GM19025 (cell line): ENCODE data around the gene IL18.
"Not testable (repeated sequence)": the region's sequence is repeated elsewhere in the genome, so short reads cannot be mapped to it uniquely, and the experiment has no call there.

ENCODE experiments used
- ATAC-seq: cut with Tn5 transposase; IDR thresholded peaks from one replicate; pipeline ENCODE4 v1.9.1; 2021; ENCODE audit warnings: mild to moderate bottlenecking, low read depth, moderate library complexity; ENCODE audit not compliant: unreplicated experiment

The IL18 gene

GRCh38 chr11:112172362-112172994, 8.6 kb upstream of the IL18 start:
- no peak for ATAC-seq

DNA sequence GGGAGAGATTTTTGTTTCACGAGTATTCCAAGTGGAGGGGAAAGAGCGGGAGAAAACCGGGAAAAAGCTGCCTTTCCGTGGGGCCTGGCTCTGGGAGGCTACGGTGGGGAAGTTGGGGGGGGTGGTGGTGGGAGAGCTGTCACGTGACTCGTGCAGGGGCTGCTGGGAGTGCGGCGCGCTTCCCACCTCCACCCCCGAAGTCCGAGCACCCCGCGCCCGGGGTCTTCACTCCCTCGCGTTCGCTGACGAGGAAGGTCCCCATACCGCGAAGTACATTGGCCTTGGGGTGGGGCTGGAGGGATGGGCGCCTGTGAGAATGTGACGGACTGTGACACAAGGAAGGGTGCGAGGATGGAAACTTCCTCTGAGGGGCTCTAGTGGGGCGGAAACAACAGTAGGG, 3.3 kb upstream of the IL18 start, which contains the start of gene TEX12:
Gene TEX12 (plus strand): TSS at position 228 of the 400 bp plus-strand sequence. CDS start 1,897 bp downstream, outside the sequence.
- no peak for ATAC-seq

GRCh38 chr11:112166562-112166961, 2.7 kb upstream of the IL18 start:
- no peak for ATAC-seq

- ATAC-seq = no peak
Measured at GRCh38 chr11:112165049-112165448, 1.2 kb upstream of the IL18 start.

GRCh38 chr11:112162761-112163546, 940 bp downstream of the IL18 start:
- no peak for ATAC-seq

- ATAC-seq = not testable (repeated sequence)
Measured at GRCh38 chr11:112162200-112162599, 1.7 kb downstream of the IL18 start.

DNA sequence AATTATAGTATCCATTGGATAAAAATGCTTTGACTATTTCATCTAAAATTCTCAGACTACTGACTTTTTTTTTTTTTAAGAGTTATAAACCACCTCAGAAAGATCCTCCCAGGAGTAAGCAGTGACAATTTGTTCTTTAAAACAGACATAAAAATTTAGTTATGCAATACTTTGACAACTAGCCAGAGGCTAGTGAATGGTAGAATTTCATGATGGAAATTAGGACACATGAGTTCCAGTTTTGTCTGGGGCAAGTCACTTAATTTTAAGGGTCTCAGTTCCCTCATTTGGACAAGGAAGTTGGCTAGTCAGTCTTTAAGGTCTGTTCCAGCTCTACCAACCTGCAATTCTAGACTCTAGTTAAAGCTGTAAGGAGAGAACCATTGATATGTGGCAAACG, 2.9 kb downstream of the IL18 start:
- no peak for ATAC-seq

GRCh38 chr11:112160091-112160848, 3.6 kb downstream of the IL18 start:
- no peak for ATAC-seq

GRCh38 chr11:112159098-112160065, 4.5 kb downstream of the IL18 start:
- no peak for ATAC-seq

DNA sequence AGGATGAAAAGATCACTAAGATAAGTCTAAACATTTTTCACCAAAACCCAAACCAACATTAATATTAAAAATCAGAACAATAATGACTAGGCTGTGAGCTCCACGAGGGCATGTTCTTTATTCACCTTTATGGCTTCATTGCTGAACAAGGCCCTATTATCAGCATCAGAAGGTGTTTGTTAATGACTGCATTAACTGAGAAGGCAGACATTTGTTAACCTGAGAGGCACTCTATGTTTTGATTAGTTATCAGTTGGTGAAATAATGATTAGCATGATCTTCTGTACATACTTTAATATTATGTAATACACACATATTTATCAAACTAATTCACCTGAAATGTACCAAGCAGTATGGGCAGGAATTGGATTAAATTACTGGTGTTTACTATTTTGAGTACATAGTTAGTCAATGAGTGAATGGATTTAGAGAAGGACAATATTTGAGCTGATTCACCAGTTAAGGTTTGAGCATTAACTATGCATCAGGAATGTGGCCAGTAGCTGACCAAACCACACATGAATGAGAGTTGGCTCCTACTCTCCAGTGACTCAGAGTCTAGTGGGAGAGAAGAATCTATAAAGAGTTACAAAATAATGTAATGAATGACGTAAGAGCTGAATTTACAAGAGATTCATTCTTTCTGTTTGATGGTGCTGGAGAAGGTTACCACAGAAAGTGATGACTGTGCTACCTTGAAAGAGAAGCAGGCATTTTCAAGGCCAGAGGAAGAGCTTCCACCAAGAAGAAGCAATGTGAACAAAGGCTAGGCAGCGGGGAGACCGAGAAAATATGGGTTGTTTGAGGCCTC, 6.7 kb downstream of the IL18 start:
- no peak for ATAC-seq

DNA sequence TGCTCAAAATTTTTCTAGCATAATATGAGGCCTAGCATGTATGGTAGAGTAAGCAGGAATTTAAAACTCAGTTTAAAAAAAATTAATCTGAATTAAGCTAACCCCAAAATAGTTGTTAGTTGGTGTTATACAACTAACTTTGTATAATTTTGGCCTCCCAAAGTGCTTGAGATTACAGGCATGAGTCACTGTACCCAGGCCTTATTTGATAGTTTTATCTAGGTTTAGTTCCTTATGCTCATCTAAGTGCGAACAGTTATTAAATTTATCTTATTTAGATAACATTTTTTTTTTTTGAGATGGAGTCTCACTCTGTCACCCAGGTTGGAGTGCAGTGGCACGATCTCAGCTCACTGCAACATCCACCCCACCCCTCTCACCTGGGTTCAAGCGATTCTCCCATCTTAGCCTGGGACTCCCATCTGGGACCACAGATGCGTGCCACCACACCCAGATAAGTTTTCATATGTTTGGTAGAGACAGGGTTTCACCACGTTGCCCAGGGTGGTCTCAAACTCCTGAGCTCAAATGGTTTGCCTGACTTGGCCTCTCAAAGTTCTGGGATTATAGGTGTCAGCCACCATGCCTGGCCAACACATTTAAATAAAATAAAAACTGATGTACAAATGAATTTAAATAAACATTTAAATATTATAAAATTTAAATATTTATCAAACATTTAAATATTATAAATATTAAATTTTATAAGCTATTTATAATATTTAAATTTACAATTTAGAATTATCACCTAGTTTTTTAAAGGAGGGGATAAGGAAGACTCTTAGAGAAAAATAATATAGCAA, 7.5 kb downstream of the IL18 start:
- no peak for ATAC-seq

DNA sequence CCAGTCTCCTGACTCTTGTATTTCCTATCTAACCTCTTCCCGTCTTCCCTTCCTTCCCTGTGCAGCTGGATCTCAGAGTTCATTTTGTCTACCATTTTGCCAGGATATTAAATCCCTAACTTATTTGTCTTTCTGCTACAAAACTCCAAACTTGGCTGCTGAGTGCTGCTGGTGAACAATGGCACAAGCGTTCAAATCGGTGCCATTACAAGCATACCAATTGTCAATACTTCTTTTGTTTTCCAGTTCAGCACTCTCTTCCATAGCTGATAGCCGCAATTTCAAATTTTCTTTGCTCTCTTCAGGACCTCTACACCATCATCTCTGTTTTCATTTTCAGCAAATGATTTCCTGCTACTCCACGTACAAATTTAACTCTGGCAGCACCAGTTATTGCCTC, 13.4 kb downstream of the IL18 start:
- no peak for ATAC-seq

DNA sequence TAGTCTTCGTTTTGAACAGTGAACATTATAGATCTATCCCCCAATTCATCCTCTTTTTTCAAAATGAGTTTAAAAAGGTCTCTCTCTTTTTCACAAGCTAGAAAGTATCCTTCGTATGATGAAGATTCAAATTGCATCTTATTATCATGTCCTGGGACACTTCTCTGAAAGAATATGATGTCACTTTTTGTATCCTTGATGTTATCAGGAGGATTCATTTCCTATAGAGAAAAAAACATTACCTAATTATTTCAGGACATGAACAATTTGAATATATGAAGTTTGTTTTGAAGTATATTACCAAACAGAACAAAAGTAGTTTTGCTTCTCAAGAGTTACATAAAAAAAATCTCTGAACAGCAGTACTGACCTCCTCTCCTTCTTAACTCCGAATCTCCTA, 20.3 kb downstream of the IL18 start:
- no peak for ATAC-seq

DNA sequence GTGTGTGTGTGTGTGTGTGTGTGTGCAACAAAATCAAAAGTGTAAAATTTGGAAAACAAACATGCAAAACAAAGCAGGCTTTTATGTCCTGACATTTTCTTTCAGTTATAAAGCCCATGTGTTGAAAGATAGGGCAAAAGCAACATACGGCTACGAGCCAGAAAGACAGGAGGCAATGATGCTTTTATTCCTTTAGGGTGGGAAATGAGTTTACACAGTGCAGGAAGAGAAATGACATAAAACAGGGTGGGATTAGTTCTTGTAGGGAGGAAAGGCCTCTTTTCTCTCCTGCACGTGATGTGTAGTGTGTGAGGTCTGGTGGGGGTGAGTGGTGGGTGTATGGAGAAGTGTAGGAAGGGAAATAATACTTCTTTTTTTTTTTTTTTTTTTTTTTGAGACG, 29.4 kb downstream of the IL18 start:
- ATAC-seq = no peak

DNA sequence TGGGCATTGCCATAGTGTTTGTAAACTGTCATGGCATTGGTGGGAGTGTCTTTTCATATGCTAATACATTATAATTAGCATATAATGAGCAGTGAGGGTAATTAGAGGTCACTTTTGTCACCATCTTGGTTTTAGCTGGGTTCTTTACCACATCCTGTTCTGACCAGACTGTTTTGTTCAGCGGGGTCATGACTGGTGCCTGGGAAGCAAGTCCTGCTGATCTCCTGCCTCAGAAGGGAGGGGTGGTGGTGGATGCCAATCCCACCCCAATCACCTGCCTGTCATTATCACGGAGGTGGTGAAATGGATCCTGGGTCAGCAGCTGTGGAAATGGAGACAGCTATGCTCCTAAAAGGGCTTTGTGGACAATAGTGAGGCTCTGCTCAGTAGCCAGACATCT, 31.2 kb downstream of the IL18 start:
- no peak for ATAC-seq

- no peak for ATAC-seq
Measured at GRCh38 chr11:112129656-112130055, 34.2 kb downstream of the IL18 start.

DNA sequence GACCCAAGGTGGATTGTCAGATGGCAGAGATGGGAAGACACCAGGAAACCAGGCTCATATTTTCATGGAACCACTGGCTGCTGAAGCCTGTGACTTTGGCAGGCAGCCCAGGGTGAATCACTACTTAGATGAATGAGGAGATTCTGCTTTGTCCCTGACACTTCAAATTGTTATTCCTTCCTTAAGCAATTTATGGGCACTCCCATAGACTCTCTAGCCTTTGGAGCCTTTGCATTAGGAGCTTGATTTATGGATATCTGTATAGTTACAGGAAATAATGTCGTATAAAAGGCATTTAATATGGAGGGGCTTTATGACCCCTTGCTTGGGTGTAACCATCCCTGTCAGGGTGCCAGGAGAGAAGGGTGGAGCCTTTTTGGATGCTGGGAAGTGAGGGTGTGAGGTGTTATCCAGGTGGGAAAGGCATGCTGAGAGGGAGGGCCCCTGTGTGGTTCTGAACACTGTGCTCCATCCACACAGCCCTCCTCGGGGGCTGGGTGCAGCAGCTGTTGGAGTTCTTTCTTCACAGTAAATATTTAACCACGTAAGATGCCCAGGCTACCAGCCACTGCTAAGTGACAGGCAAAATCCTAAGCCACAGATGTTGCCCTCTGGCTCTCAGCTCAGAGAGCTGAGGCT, 35.3 kb downstream of the IL18 start:
- ATAC-seq = no peak

GRCh38 chr11:112127056-112127455, 36.8 kb downstream of the IL18 start:
- ATAC-seq = no peak
